Transverse colon (tissue), 4 donors: ENCODE results near the gene RRM2. TPM values are rescaled to one million over a fixed set of nuclear protein-coding genes. Genes with fewer than 3 reads are reported as not detected.

ENCODE experiments used
- DNase-seq: peaks from one replicate; pipeline ENCODE4 v3.0.0-alpha.2; 2019
- H3K27ac ChIP-seq, 4 donors: fragments of 200-600 bp; sonication (generic); 2 replicates each; pipeline ENCODE4 v1.5.1; 2016 to 2018; ENCODE audit warnings: inconsistent platforms in 4 of 4
- H3K27me3 ChIP-seq: fragments of 200-600 bp; sonication (generic); 2 replicates; pipeline ENCODE4 v1.5.1; 2017; ENCODE audit warnings: inconsistent platforms
- H3K36me3 ChIP-seq, 4 donors: fragments of 200-600 bp; sonication (generic); 2 replicates each; pipeline ENCODE4 v1.5.1; 2017 to 2019; ENCODE audit warnings: inconsistent platforms in 4 of 4
- H3K4me1 ChIP-seq, 4 donors: fragments of 200-600 bp; sonication (generic); 2 replicates each; pipeline ENCODE4 v1.5.1; 2017 to 2020; ENCODE audit warnings: inconsistent platforms in 4 of 4
- H3K4me3 ChIP-seq, 4 donors: fragments of 200-600 bp; sonication (generic); 1 replicate in 1 of 4; 2 replicates in 3 of 4; pipeline versions ENCODE4 v1.5.1 to v1.6.1; 2017 to 2019; ENCODE audit warnings: inconsistent platforms in 4 of 4
- H3K9me3 ChIP-seq, 2 donors: fragments of 200-600 bp; sonication (generic); 2 replicates each; pipeline ENCODE4 v1.5.1; 2017 to 2019; ENCODE audit warnings: inconsistent platforms in 2 of 2
- EP300 ChIP-seq: sonication (generic); formaldehyde crosslinking; IDR thresholded peaks from one replicate; pipeline ENCODE4 v1.6.1; 2017; ENCODE audit warnings: antibody characterized with exemption, low read depth
- POLR2A ChIP-seq: fragments of 450-650 bp; IDR thresholded peaks from one replicate; pipeline ENCODE4 v1.6.1; 2016; ENCODE audit warnings: antibody characterized with exemption, mild to moderate bottlenecking, moderate library complexity
- POLR2AphosphoS5 ChIP-seq, 3 donors: sonication (generic); formaldehyde crosslinking; IDR thresholded peaks; one replicate each; pipeline ENCODE4 v1.6.1; 2016; ENCODE audit warnings: antibody characterized with exemption in 3 of 3
- WGBS, 2 donors: methylation state at CpG; one replicate each; pipeline ENCODE4 v1.1.5; 2018; ENCODE audit warnings: low coverage in 1 of 2; 5-methylcytosine and 5-hydroxymethylcytosine counted together
- in situ Hi-C, 4 donors: fragments of 200-750 bp; cut with MboI; loops; one replicate each; pipeline versions ENCODE4 v1.15.0 to v1.15.1; 2017; ENCODE audit warnings: low sequenced_read_pairs in 3 of 4, low pct_ligation_motif_present in 1 of 4, low pct_unique_long_range_greater_than_20kb in 1 of 4
- intact Hi-C: fragments of 100-400 bp; cut with DNase I; formaldehyde crosslinking; loops from one replicate; pipeline ENCODE4 v1.15.1; 2023; ENCODE audit warnings: low total_unique reads
- total RNA-seq, 4 donors: library from RNA; depleted of rRNA; stranded (reverse); fragments of >200 nt; gene quantifications; one replicate each; pipeline ENCODE4 v1.1.0, GENCODE V29; 2016
- TF ChIP-seq, protein P1 (sequence below), 5 experiments: fragments of 200-600 bp in 3 of 5; fragments of 450-650 bp in 2 of 5; sonication (generic) in 3 of 5; IDR thresholded peaks; 1 replicate in 2 of 5; 2 replicates in 3 of 5; pipeline ENCODE4 v1.5.1; 2016 to 2017; ENCODE audit warnings: antibody characterized with exemption in 5 of 5, inconsistent platforms in 3 of 5, mild to moderate bottlenecking in 2 of 5, moderate library complexity in 1 of 5

RRM2 gene
- total RNA-seq, 4 donors from 2014 or later = 4.0 to 12.9 (median 5.3) TPM; not detected in 1

DNA sequence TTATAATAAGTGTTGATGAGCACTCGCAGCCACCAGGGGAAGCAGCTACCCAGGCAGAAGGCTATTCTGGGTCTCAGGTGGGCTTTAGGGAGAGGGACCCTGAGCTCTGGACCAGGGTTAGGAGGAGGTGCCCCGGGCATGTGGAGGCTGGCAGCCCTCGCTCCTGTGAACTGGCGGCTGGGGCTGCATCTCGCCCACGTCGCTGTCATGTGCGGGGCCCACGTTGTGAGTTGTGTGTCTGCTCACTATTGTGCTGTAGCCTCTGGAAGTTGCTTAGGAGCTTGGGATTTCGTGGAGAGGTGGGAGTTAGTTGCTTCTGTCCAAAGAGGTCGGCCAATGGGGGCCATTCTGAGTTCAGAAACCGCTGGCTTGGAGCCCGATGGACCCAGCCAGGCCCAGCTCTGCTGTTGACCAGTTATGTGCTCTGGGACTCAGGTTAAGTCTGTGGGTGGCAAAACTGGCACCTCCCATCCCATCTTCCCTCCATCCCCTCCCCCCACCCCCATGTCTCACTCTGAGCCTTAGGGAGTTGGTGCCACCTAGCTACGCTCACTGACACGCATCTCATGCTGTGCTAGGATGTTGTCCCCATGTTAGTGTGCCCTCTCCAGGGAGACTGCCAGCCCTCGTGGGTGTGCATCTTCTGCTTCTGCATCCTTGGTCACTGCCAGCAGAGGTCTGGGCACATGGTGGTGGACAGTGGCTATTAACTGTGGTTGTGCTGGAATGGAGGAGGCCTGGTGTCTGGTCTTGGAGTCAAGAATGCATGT, 18.5 kb downstream of the RRM2 start:
- H3K27ac ChIP-seq = no peak overlapping the region
- no peaks in the 10 kb centered on the region for H3K36me3 ChIP-seq
- peaks cover 4 to 10% (median 8%) of the 10 kb centered on the region in 4 donors for H3K4me1 ChIP-seq
- WGBS, 2 donors = 88% methylated on average over 16 of the region's 16 CpGs; no CpG with 5 or more reads in 1 of the 2 donors
- no peaks in the 10 kb centered on the region for H3K27me3 ChIP-seq
- no peak for DNase-seq
- intact Hi-C loops = no loop called here
- in situ Hi-C loops = loop anchor here in 2 of 4 donors (10.0 to 25.0 kb wide), 3 partner anchors 271 to 521 kb away; no protein-coding TSS in a partner anchor
- no peaks in the 10 kb centered on the region for H3K9me3 ChIP-seq
- H3K4me3 ChIP-seq = no peak overlapping the region
- TF ChIP-seq, protein P1, sequence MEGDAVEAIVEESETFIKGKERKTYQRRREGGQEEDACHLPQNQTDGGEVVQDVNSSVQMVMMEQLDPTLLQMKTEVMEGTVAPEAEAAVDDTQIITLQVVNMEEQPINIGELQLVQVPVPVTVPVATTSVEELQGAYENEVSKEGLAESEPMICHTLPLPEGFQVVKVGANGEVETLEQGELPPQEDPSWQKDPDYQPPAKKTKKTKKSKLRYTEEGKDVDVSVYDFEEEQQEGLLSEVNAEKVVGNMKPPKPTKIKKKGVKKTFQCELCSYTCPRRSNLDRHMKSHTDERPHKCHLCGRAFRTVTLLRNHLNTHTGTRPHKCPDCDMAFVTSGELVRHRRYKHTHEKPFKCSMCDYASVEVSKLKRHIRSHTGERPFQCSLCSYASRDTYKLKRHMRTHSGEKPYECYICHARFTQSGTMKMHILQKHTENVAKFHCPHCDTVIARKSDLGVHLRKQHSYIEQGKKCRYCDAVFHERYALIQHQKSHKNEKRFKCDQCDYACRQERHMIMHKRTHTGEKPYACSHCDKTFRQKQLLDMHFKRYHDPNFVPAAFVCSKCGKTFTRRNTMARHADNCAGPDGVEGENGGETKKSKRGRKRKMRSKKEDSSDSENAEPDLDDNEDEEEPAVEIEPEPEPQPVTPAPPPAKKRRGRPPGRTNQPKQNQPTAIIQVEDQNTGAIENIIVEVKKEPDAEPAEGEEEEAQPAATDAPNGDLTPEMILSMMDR (IDR thresholded peaks at IDR 0.05) = no peak
- TF ChIP-seq POLR2A (no peak), POLR2AphosphoS5 (IDR thresholded peaks at IDR 0.05) (no peak), EP300 (no peak)

DNA sequence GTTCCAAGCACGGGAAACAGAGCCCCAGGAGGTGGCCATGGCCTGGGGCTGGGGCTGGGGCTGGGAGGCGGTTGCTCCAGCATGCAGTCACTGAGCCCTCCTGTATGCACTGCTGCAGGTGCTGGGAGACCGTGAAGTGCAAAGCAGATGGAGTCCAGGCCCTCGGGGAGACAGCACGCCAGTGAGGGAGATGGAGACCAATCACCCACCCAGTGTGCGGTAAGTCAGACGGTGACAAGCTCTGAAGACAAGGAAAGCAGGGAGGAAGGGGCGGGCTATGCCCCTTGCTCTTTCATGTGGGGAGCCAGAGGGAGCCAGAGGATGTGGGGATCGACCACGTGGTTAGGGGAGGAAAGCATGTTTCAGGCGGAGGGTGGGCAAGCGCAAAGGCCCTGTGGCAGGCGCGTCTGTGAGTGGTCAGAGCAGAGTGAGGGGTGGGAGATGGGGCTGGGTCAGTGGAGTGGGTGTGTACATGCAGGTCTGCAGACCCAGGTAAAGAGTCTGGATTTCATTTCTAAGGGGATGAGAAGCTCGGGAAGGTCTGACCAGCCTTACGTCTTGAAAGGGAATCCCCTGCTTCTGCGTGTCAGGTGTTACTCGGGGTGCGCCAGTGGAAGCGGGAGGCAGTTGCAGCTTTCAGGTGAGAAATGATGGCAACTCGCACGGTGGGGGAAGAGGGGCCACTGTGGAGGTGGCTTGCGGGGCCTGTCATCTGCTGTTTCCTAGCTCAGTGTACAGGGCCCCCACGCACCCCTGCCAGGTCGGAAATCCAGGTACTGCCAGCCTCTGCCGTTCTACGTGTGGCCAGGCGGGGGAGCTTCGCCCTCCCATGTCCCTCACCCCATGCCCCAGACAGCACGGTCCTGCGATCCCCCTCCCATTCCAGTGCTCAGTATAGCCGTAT, 19.4 kb downstream of the RRM2 start:
- Histone ChIP-seq H3K36me3 (no peaks in the 10 kb centered on the region), H3K27me3 (no peaks in the 10 kb centered on the region), H3K9me3 (no peaks in the 10 kb centered on the region), H3K4me1 (peaks cover 4 to 10% (median 8%) of the 10 kb centered on the region in 4 donors), H3K4me3 (no peak overlapping the region), H3K27ac (peak overlapping the region in 1 of 4 donors; percentile 0)
- TF ChIP-seq, protein P1 (IDR thresholded peaks at IDR 0.05) = peak; percentile 56 to 84 (median 66)
- TF ChIP-seq POLR2AphosphoS5 (IDR thresholded peaks at IDR 0.05) = no peak
- 70 to 97% methylated on average over 5 to 32 of the region's 32 CpGs for WGBS, 2 donors
- in situ Hi-C loops (loop anchor here in 2 of 4 donors (10.0 to 25.0 kb wide), 3 partner anchors 270 to 520 kb away; no protein-coding TSS in a partner anchor), intact Hi-C loops (no loop called here)
- peak; percentile 49 for DNase-seq

DNA sequence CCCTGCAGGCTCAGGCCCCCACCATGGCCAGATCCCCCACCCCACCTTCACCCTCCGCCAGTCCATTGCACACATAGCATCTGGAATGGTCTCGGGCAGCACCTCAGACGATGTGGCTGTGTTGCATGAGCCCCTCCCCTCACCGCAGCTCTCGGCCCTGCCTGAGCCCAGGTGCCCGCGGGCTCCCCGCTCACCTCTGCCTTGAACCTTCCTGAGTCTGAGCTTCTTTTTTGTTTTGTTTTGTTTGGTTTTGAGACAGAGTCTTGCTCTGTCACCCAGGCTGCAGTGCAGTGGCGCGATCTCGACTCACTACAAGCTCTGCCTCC, 20.1 kb downstream of the RRM2 start:
- intact Hi-C loops (no loop called here), in situ Hi-C loops (loop anchor here in 2 of 4 donors (10.0 to 25.0 kb wide), 3 partner anchors 270 to 520 kb away; no protein-coding TSS in a partner anchor)
- Histone ChIP-seq H3K27ac (peak overlapping the region in 1 of 4 donors; percentile 0), H3K4me3 (no peak overlapping the region), H3K9me3 (no peaks in the 10 kb centered on the region), H3K4me1 (peaks cover 4 to 10% (median 8%) of the 10 kb centered on the region in 4 donors), H3K27me3 (no peaks in the 10 kb centered on the region), H3K36me3 (no peaks in the 10 kb centered on the region)
- no peak for DNase-seq
- 94% methylated on average over 11 of the region's 11 CpGs; no CpG with 5 or more reads in 1 of the 2 donors for WGBS, 2 donors
- TF ChIP-seq EP300 (no peak), POLR2A (no peak)
- TF ChIP-seq, protein P1 (IDR thresholded peaks at IDR 0.05) = peak in 1 of 5 experiments; percentile 43
